Astrocyte of the cerebellum (primary cell): ENCODE data around the gene PIM3.

Experiments
- DNase-seq: peaks from one replicate; pipeline ENCODE4 v3.0.0-alpha.2; 2011; ENCODE audit warnings: low read depth
- H3K4me3 ChIP-seq: 2 replicates; pipeline ENCODE4 v1.5.1; 2011; ENCODE audit warnings: mild to moderate bottlenecking, low read depth, low read length, moderate library complexity
- CTCF ChIP-seq: IDR thresholded peaks from 2 replicates; pipeline ENCODE4 v1.5.1; 2012; ENCODE audit warnings: low read length, low read depth, moderate library complexity, mild to moderate bottlenecking; ENCODE audit errors: missing control alignments
- in situ Hi-C: cut with HindIII; loops from 2 replicates; pipeline ENCODE4 v1.10.0; 2017; ENCODE audit warnings: low sequenced_read_pairs

The PIM3 gene

DNA sequence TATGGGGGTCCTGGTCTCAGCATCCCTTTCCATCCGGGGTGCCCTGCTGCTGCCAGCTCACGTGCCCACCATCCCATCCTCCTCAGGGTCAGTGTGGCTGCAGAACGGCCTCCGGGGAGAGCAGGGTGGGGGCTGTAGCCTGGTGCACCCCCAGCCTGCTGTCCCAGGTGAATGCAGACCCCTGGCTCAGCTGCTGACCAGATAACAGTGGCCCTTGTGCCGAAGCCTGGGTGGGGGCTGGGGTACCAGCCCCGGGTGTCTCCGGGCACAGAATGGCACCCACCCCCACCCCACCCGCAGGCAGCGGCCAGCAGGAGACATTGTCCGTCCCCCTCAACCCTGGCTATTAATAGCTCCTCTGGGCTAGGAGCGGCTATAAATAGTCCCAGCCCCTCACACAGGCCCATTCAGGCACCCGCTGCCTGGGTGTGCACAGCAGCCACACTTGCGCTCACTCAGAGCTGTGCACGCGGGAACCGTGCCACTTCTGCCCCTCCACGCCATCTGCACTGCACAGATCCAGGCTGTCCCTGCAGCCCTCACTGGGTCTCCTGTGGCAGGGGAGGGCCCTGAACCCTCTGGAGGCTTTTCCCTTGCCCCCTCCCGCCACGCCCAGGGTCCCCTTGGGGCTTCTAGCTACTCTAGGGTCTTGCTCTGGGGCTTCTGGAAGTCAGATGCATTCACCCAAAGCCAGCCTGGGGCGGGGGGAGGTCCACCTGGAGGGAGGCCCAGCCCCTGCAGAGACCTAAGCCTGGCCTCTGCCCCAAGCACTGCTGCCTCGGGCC is 23.4 kb upstream of the PIM3 start:
- TF ChIP-seq CTCF, result no peak
- in situ Hi-C loops, result loop anchor here (10.0 kb wide), 1 partner anchor 78 kb away; the partner anchor contains the start of gene IL17REL
- H3K4me3 ChIP-seq, result no peak overlapping the region
- no peak for DNase-seq

DNA sequence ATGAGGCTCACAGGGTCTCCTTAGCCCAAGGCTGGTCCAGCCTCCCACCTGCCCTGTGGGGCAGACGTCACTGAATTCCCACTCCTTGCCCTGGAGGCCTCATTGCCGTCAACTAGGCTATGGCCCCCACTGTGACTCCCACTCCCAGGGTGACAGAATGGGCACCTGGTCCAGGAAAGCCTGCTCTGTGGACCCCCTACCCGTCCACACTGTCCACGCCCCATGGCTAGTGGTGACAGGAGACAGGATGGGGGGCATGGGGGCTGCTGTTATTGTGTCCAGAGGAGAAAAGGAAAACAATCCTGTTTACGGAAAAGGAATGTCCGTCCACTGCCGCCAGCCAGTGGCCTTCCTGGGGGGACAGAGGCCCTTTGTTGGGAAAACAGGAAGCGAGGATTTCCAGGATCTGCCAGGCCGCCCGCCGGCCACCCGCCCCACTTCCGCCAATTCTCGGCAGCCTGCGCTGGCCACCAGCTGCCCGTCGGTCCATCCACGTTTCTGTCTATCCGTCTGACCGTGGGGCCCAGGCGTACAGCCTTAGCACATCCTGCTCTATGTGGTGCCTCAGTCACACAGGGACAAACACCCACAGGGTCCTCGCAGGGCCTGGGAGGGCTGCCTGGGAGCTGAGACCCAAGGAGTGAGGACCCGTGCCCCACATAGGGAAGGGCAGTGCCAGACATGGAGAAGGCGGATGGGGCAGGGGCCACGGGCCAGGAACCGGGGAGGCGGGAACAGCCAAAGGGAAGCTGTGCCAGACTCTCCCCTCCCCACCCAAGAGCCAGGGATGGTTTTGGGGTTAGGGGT is 22.6 kb upstream of the PIM3 start:
- DNase-seq, result no peak
- no peak overlapping the region for H3K4me3 ChIP-seq
- TF ChIP-seq CTCF, result no peak
- in situ Hi-C loops, result loop anchor here (10.0 kb wide), 1 partner anchor 77 kb away; the partner anchor contains the start of gene IL17REL

- TF ChIP-seq CTCF, result no peak
- in situ Hi-C loops, result loop anchor here (10.0 kb wide), 1 partner anchor 76 kb away; the partner anchor contains the start of gene IL17REL
- no peak overlapping the region for H3K4me3 ChIP-seq
- no peak for DNase-seq
These were observed 21.9 kb upstream of the PIM3 start for GRCh38 chr22:49938565-49939136.

GRCh38 chr22:49941507-49942316 is 18.9 kb upstream of the PIM3 start:
- in situ Hi-C loops, result no loop called here
- H3K4me3 ChIP-seq, result no peak overlapping the region
- no peak for DNase-seq
- TF ChIP-seq CTCF, result no peak

- DNase-seq, result no peak
- H3K4me3 ChIP-seq, result no peak overlapping the region
- in situ Hi-C loops, result no loop called here
- no peak for TF ChIP-seq CTCF
These were observed 17.8 kb upstream of the PIM3 start for GRCh38 chr22:49942565-49943404.
